ENCODE data around the gene CBLN3. TPM values are rescaled to one million over a fixed set of nuclear protein-coding genes. Genes with fewer than 3 reads are reported as not detected.

The CBLN3 gene
- total and polyA plus RNA-seq, 9 of the 15 experiments (the other 6 are each of a cell fraction or from before 2014, with no cell fraction given), result 0.05 to 0.59 (median 0.26) TPM; not detected in 1

GRCh38 chr14:24458736-24459135 lies 29.3 kb upstream of the CBLN3 start (continued):
- TF ChIP-seq ZNF644 (tag; IDR thresholded peaks at IDR 0.05; ENCODE audit: low read depth) (no peak), XRCC4 (IDR thresholded peaks at IDR 0.05; ENCODE audit: extremely low read depth, insufficient read depth, insufficient read length) (no peak), CREB3 (tag; conservative IDR thresholded peaks at IDR 0.05; ENCODE audit: low read depth) (no peak)

DNA sequence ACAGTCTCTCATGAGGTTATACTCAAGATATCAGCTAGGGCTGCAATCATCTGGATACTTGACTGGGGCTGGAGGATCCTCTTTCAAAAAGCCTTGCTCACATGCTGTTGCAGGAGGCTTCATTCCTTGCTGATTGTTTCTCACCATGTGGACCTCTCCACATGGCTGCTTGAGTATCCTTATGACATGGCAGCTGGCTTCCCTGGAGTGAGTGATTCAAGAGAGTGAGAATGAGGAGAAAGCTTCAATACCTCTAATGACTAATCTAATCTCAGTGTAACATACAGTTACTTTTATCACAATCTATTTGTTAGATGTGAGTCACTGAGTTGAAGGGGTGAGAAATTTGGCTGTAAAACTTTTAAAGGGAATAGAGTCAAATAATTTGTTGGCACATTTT lies 27.5 kb upstream of the CBLN3 start:
- no peaks in the 10 kb centered on the region for H3K9me1 ChIP-seq (ENCODE audit: control insufficient read depth, insufficient read depth, low read length)
- ATAC-seq, result no peak
- no peak for TF ChIP-seq SIRT6 (IDR thresholded peaks at IDR 0.05; ENCODE audit: low read depth, low read length)
- TF ChIP-seq ATF4 (CRISPR knock-in tag; IDR thresholded peaks at IDR 0.05), result no peak
- no peak for TF ChIP-seq NCOR1 (IDR thresholded peaks at IDR 0.05)
- TF ChIP-seq HDAC3 (IDR thresholded peaks at IDR 0.05; ENCODE audit: borderline replicate concordance, partially characterized antibody), result no peak
- no peak for TF ChIP-seq ZNF511 (CRISPR knock-in tag; IDR thresholded peaks at IDR 0.05)
- TF ChIP-seq ZNF165 (CRISPR knock-in tag; IDR thresholded peaks at IDR 0.05; ENCODE audit: borderline replicate concordance), result no peak
- no peak for TF ChIP-seq CBX8 (IDR thresholded peaks at IDR 0.05; ENCODE audit: borderline replicate concordance, extremely low read depth, low read depth, low read length, poor library complexity, severe bottlenecking)
- no peak for TF ChIP-seq STAT5B (CRISPR knock-in tag; IDR thresholded peaks at IDR 0.05)
- TF ChIP-seq ZC3H4 (CRISPR knock-in tag; IDR thresholded peaks at IDR 0.05; ENCODE audit: borderline replicate concordance), result no peak
- TF ChIP-seq, protein P1, sequence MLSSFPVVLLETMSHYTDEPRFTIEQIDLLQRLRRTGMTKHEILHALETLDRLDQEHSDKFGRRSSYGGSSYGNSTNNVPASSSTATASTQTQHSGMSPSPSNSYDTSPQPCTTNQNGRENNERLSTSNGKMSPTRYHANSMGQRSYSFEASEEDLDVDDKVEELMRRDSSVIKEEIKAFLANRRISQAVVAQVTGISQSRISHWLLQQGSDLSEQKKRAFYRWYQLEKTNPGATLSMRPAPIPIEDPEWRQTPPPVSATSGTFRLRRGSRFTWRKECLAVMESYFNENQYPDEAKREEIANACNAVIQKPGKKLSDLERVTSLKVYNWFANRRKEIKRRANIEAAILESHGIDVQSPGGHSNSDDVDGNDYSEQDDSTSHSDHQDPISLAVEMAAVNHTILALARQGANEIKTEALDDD (IDR thresholded peaks at IDR 0.05), result no peak
- TF ChIP-seq EHMT2 (IDR thresholded peaks at IDR 0.05), result no peak
- no peak for TF ChIP-seq ZFPM2 (CRISPR knock-in tag; IDR thresholded peaks at IDR 0.05)
- no peak for TF ChIP-seq THRAP3 (IDR thresholded peaks at IDR 0.05; ENCODE audit: borderline replicate concordance)
- no peak for TF ChIP-seq ADNP (tag; IDR thresholded peaks at IDR 0.05)

More for the DNA sequence above, 27.5 kb upstream of the CBLN3 start:
- Histone ChIP-seq H3K79me2 (ENCODE audit: control insufficient read depth, insufficient read depth, low read length) (no peaks in the 10 kb centered on the region), H3K4me1 (replicated peaks in 1 of 2; ENCODE audit: control insufficient read depth in 2 of 2, insufficient read depth in 2 of 2, low read length in 2 of 2) (no peaks in the 10 kb centered on the region; a peak in 2 of 5 replicates), H3K27ac (ENCODE audit: extremely low read depth, low read depth, low read length) (no peak overlapping the region), H3K9me3 (replicated peaks; ENCODE audit: control insufficient read depth, insufficient read depth, low read depth, low read length) (no peaks in the 10 kb centered on the region), H2AFZ (ENCODE audit: low read depth, low read length) (no peak overlapping the region), H3K9ac (ENCODE audit: insufficient read depth in 1 of 2, low read depth in 2 of 2, low read length in 2 of 2) (no peak overlapping the region), H4K20me1 (replicated peaks; ENCODE audit: control insufficient read depth, insufficient read depth, low read length) (no peaks in the 10 kb centered on the region), H3K36me3 (ENCODE audit: control insufficient read depth, insufficient read depth, low read length) (no peaks in the 10 kb centered on the region), H3K4me3 (no peak overlapping the region), H3K27me3 (ENCODE audit: control insufficient read depth in 2 of 2, insufficient read depth in 2 of 2, low read length in 2 of 2) (no peaks in the 10 kb centered on the region), H3K4me2 (ENCODE audit: insufficient read depth, low read length) (no peak overlapping the region)
- BruUV-seq (replicated peaks), result no TSS peak
- FAIRE-seq (no peak), DNase-seq (ENCODE audit: extremely low read depth in 1 of 4, low spot score in 3 of 4) (no peak)
- in situ Hi-C loops (cut with MboI), result no loop called here
- POLR2A ChIA-PET, result no interaction called here
- intact Hi-C loops (cut with micrococcal nuclease), result no loop called here
- CTCF ChIA-PET (ENCODE audit: low intra/inter-chr PET ratio), result no interaction called here
